EH (cell line): ENCODE measurements around the gene TCF4.

Experiments used
- DNase-seq: peaks from one replicate; pipeline ENCODE4 v3.0.0-alpha.2; 2015; ENCODE audit warnings: low read depth

TCF4 gene

GRCh38 chr18:55349685-55350084 lies 238.3 kb downstream of the TCF4 start:
- DNase-seq: no peak

GRCh38 chr18:55346961-55347740 lies 240.8 kb downstream of the TCF4 start:
- DNase-seq: no peak

- DNase-seq: no peak
Observed at GRCh38 chr18:55346387-55346786, 241.6 kb downstream of the TCF4 start.

- no peak for DNase-seq
Observed at GRCh38 chr18:55345103-55345950, 242.7 kb downstream of the TCF4 start.

GRCh38 chr18:55343396-55344073 lies 244.5 kb downstream of the TCF4 start:
- peak; percentile 47 for DNase-seq

- no peak for DNase-seq
Observed at GRCh38 chr18:55340998-55341397, 247.0 kb downstream of the TCF4 start.

GRCh38 chr18:55339990-55340389 lies 248.0 kb downstream of the TCF4 start:
- no peak for DNase-seq

GRCh38 chr18:55338978-55339650 lies 248.9 kb downstream of the TCF4 start:
- peak; percentile 46 for DNase-seq

- DNase-seq: no peak
Observed at GRCh38 chr18:55337908-55338521, 250.0 kb downstream of the TCF4 start.

- DNase-seq: no peak
Observed at GRCh38 chr18:55337138-55337537, 250.9 kb downstream of the TCF4 start.

GRCh38 chr18:55336438-55337100 lies 251.4 kb downstream of the TCF4 start:
- DNase-seq: no peak

GRCh38 chr18:55334875-55335274 lies 253.1 kb downstream of the TCF4 start:
- no peak for DNase-seq

- no peak for DNase-seq
Observed at GRCh38 chr18:55331301-55331700, 256.7 kb downstream of the TCF4 start.

GRCh38 chr18:55328301-55328700 lies 259.7 kb downstream of the TCF4 start:
- DNase-seq: peak; percentile 84

- DNase-seq: no peak
Observed at GRCh38 chr18:55327454-55327853, 260.5 kb downstream of the TCF4 start.

GRCh38 chr18:55326134-55326533 lies 261.9 kb downstream of the TCF4 start:
- DNase-seq: no peak

GRCh38 chr18:55324166-55324565 lies 263.8 kb downstream of the TCF4 start:
- DNase-seq: no peak

GRCh38 chr18:55323051-55323994 lies 264.7 kb downstream of the TCF4 start:
- DNase-seq: peak; percentile 52

GRCh38 chr18:55322178-55322735 lies 265.7 kb downstream of the TCF4 start:
- peak; percentile 96 for DNase-seq
